Activated naive CD4-positive, alpha-beta T cell treated with Interleukin-2 at 50 U/mL for 16 hours (primary cell): ENCODE results near the gene PMVK.

Experiments used
- DNase-seq: peaks from one replicate; pipeline ENCODE4 v3.0.0-alpha.2; 2020

PMVK gene

GRCh38 chr1:154876842-154877369 is 59.6 kb downstream of the PMVK start:
- DNase-seq = no peak
